ENCODE results near the gene CASP3.

- TF ChIP-seq EP300 (IDR thresholded peaks at IDR 0.05; ENCODE audit: borderline replicate concordance) (no peak), EGR1 (IDR thresholded peaks at IDR 0.05) (no peak), REST (IDR thresholded peaks at IDR 0.05; ENCODE audit: low read depth) (no peak), NFIC (IDR thresholded peaks at IDR 0.05) (no peak), CEBPB (IDR thresholded peaks at IDR 0.05) (no peak), ZBTB7A (IDR thresholded peaks at IDR 0.05; ENCODE audit: low read depth) (no peak), TCF12 (IDR thresholded peaks at IDR 0.05; ENCODE audit: low read depth) (no peak), YY1 (IDR thresholded peaks at IDR 0.05; ENCODE audit: low read depth) (no peak), TAF1 (IDR thresholded peaks at IDR 0.05; ENCODE audit: low read depth) (no peak), CREB1 (IDR thresholded peaks at IDR 0.05; ENCODE audit: low read depth) (no peak)
- TF ChIP-seq, protein P1, sequence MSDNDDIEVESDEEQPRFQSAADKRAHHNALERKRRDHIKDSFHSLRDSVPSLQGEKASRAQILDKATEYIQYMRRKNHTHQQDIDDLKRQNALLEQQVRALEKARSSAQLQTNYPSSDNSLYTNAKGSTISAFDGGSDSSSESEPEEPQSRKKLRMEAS (IDR thresholded peaks at IDR 0.05): no peak
- TF ChIP-seq, protein P2, sequence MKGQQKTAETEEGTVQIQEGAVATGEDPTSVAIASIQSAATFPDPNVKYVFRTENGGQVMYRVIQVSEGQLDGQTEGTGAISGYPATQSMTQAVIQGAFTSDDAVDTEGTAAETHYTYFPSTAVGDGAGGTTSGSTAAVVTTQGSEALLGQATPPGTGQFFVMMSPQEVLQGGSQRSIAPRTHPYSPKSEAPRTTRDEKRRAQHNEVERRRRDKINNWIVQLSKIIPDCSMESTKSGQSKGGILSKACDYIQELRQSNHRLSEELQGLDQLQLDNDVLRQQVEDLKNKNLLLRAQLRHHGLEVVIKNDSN (IDR thresholded peaks at IDR 0.05): no peak
Measured at GRCh38 chr4:184643731-184644130, 5.5 kb downstream of the CASP3 start.
